GM12872 (cell line): ENCODE measurements around the gene SLC13A1.

Source experiments
- TF ChIP-seq, protein P1 (sequence below): IDR thresholded peaks from 3 replicates; pipeline ENCODE4 v1.5.1; 2011; ENCODE audit warnings: low read depth, mild to moderate bottlenecking, low read length, moderate library complexity; ENCODE audit not compliant: insufficient read depth

Gene SLC13A1

DNA sequence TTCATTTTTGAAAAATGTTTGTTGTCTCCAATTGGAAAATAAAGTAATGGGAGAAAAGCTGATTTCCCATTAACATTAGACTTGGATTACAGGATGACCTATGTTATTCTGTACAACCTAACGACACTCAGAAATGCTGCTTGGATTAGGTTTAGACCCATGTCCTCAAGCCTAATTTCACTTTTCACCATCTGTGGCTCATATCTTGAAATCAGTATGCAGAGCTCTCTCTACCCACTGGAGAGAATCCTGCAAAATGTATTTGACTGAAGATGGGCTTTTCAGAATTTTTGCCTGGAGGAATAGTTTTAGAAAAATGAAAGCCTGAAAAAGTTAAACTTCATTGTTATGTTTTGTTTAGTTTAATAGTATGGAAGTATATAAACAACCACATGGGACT lies 63.8 kb downstream of the SLC13A1 start:
- TF ChIP-seq, protein P1, sequence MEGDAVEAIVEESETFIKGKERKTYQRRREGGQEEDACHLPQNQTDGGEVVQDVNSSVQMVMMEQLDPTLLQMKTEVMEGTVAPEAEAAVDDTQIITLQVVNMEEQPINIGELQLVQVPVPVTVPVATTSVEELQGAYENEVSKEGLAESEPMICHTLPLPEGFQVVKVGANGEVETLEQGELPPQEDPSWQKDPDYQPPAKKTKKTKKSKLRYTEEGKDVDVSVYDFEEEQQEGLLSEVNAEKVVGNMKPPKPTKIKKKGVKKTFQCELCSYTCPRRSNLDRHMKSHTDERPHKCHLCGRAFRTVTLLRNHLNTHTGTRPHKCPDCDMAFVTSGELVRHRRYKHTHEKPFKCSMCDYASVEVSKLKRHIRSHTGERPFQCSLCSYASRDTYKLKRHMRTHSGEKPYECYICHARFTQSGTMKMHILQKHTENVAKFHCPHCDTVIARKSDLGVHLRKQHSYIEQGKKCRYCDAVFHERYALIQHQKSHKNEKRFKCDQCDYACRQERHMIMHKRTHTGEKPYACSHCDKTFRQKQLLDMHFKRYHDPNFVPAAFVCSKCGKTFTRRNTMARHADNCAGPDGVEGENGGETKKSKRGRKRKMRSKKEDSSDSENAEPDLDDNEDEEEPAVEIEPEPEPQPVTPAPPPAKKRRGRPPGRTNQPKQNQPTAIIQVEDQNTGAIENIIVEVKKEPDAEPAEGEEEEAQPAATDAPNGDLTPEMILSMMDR: no peak

DNA sequence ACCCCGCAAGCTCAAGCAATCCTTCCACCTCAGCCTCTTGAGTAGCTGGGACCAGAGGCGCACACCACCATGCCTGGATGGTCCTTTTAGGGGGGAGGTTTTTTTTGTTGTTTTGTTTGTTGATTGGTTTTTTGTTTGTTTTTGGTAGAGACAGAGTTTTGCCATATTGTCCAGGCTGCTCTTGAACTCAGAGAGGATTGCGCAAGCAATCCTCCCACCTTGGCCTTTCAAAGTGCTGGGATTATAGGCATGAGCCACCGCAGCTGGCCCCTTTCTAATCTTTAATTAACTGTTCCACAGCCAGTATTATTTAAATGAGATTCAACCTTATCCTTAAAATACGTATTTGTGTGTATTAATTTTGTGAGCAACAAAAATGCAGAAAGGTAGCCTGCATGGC lies 65.8 kb downstream of the SLC13A1 start:
- TF ChIP-seq, protein P1: no peak

DNA sequence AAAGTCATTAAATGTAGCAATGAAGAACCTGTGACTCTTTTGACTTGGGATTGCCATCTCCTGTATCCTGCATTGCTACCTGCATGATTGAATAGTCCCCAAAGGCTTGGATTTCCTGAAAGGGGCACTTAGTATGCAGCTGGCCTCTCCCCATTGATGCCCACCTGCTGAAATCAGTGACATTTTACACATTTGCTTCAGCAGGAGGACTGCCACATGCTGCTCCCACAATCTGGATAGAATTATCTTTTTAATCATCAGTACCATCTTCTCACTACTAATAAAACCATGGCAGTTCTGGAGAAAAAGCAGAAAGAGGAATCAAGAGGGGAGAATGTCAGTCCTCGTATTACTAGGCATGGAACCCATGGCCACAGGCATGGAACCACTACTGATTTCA lies 67.8 kb downstream of the SLC13A1 start:
- TF ChIP-seq, protein P1: no peak

DNA sequence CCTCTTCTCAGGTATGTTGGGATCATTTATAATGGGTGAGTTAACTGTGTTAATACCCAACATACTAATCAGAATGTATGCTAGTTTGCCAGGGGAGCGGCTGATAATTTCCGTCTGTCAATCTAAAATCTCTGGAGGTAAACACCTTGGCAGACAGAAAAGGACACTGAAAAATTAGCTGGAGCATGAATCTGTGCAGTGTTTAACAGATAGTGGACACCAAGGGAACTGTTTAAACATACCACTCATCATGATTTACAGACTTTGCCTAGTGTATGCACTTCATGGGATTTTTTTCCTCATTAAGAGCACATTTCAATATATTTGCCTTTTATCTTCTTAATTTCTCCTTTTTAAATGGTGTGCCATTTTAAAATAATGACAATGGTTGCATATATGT lies 68.2 kb downstream of the SLC13A1 start:
- TF ChIP-seq, protein P1: no peak

DNA sequence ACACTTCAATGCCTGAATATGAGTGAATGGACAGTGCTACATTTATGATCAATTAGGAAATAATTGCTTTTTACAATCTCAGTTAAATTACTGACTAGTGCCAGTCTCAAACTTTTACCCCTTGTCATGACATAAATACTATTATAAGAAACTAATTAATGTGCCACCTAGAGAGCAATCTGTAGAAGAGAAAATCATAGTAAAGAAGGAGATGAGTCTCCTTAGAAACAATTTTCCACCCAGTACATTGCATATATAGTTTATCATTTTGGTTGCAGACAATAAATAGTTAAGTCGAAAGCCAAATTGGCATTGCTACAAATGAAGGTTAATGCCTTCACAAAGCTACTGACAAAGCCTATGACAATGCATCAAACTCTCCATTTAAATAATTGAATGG lies 68.6 kb downstream of the SLC13A1 start:
- TF ChIP-seq, protein P1: no peak

DNA sequence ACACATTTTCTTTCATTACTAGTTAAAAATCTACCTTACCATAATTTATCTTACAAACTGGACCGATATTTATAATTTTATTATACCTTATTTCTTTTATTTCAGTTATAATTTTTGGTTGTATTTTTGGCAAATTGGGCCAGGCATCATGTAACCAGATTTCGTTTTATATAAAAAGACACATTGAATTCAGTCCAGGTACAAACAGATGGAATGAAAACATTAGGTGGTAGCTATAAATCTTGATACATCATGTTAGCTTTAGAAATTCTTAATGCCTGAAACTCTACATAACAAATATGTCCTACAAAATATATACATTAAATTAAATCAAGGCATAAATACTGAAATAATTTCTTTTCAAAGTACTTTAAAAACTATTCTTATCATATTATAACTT lies 73.1 kb downstream of the SLC13A1 start:
- TF ChIP-seq, protein P1: no peak

DNA sequence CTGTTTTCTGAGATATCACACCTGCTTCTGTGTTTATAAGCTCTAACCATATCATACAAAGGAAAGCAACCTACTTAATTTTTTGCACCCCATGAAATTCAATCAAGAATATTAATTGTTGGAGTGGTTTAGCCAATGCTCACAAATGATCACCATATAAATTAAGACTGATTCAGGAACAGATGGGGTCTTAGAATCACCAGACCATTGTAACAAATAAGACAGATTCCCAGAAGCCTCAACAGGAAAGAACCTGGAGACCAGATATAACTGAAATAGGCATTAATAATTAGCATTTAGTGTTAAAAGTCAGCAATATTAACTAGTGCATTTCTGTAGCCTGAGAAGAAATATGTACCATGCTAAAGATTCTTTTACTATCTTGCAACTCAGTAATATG lies 73.6 kb downstream of the SLC13A1 start:
- TF ChIP-seq, protein P1: no peak

DNA sequence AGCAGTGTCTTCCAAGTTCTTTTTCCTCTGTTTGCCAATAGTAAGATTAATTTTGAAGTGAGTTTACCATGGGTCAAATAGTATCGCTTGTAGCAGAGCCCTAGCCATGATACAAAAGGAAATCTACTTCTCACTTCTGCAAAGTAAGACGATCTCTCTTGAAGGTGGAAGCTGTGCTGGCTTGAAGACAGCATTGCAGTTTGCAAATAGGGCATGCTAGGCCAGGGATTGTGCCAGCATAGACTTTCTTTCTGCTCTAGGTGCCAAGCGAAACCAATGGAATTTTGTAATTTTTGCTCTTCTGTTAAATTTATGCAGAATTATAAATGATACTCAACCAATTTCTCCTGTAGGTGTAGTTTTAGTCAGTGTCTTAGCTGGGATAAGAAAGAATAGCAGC lies 74.5 kb downstream of the SLC13A1 start:
- TF ChIP-seq, protein P1: no peak
